CD14-positive monocyte (primary cell): ENCODE data around the gene RNF212B. TPM values are rescaled to one million over a fixed set of nuclear protein-coding genes. Genes with fewer than 3 reads are reported as not detected.

Experiments used
- DNase-seq, 3 donors: peaks; one replicate each; pipeline ENCODE4 v3.0.0-alpha.2; 2011 to 2022
- H2AFZ ChIP-seq: 2 replicates; pipeline ENCODE4 v1.6.0; 2012; ENCODE audit warnings: mild to moderate bottlenecking, low read depth, low read length, inconsistent platforms; ENCODE audit not compliant: insufficient read depth, poor library complexity, severe bottlenecking
- H3K27ac ChIP-seq, 2 donors: 1 replicate in 1 of 2; 2 replicates in 1 of 2; pipeline ENCODE4 v1.5.1; 2012 to 2013; ENCODE audit warnings: low read length in 2 of 2, control low read depth in 1 of 2, inconsistent platforms in 1 of 2, low read depth in 1 of 2, mild to moderate bottlenecking in 1 of 2
- H3K27me3 ChIP-seq, 2 donors: one replicate each; pipeline versions ENCODE4 v1.6.0 to v1.6.1; 2011 to 2013; ENCODE audit warnings: low read length in 2 of 2; ENCODE audit not compliant: control insufficient read depth in 2 of 2, insufficient read depth in 2 of 2
- H3K36me3 ChIP-seq, 2 donors: replicated peaks in 1 of 2; 1 replicate in 1 of 2; 2 replicates in 1 of 2; pipeline versions ENCODE4 v1.5.1 to v1.6.1; 2012 to 2013; ENCODE audit warnings: low read length in 2 of 2, control low read depth in 1 of 2, inconsistent platforms in 1 of 2, mild to moderate bottlenecking in 1 of 2; ENCODE audit not compliant: insufficient read depth in 2 of 2, control insufficient read depth in 1 of 2
- H3K4me1 ChIP-seq, 2 donors: 1 replicate in 1 of 2; 2 replicates in 1 of 2; pipeline versions ENCODE4 v1.5.1 to v1.6.1; 2012 to 2013; ENCODE audit warnings: low read length in 2 of 2, control low read depth in 1 of 2, inconsistent platforms in 1 of 2, mild to moderate bottlenecking in 1 of 2, moderate library complexity in 1 of 2; ENCODE audit not compliant: insufficient read depth in 2 of 2, control insufficient read depth in 1 of 2
- H3K4me2 ChIP-seq: replicated peaks from 2 replicates; pipeline ENCODE3; 2012; ENCODE audit warnings: low read length, moderate library complexity, mild to moderate bottlenecking; ENCODE audit not compliant: poor library complexity, severe bottlenecking; ENCODE audit errors: extremely low read depth
- H3K4me3 ChIP-seq, 3 experiments: fragments of 200-600 bp in 1 of 3; sonication (generic) in 1 of 3; replicated peaks in 1 of 3; 1 replicate in 2 of 3; 2 replicates in 1 of 3; pipeline ENCODE4 v1.5.1; 2011 to 2013; ENCODE audit warnings: low read length in 3 of 3, mild to moderate bottlenecking in 3 of 3, control low read depth in 2 of 3, low read depth in 2 of 3, inconsistent platforms in 1 of 3, moderate library complexity in 1 of 3
- H3K79me2 ChIP-seq: 2 replicates; pipeline ENCODE4 v1.6.0; 2012; ENCODE audit warnings: mild to moderate bottlenecking, control low read depth, inconsistent platforms, low read length, moderate library complexity; ENCODE audit not compliant: insufficient read depth
- H3K9ac ChIP-seq: 2 replicates; pipeline ENCODE4 v1.6.0; 2017; ENCODE audit warnings: low read length, mild to moderate bottlenecking; ENCODE audit not compliant: insufficient read depth, poor library complexity, severe bottlenecking
- H3K9me3 ChIP-seq, 2 donors: replicated peaks in 1 of 2; 1 replicate in 1 of 2; 2 replicates in 1 of 2; pipeline versions ENCODE4 v1.5.1 to v1.6.1; 2012 to 2013; ENCODE audit warnings: low read length in 2 of 2, control low read depth in 1 of 2; ENCODE audit not compliant: control insufficient read depth in 1 of 2, insufficient read depth in 1 of 2
- H4K20me1 ChIP-seq: 2 replicates; pipeline ENCODE4 v1.6.0; 2012; ENCODE audit warnings: mild to moderate bottlenecking, low read length, control low read depth, moderate library complexity; ENCODE audit not compliant: insufficient read depth
- H3K27ac Mint-ChIP-seq, 7 donors: one replicate each; pipeline ENCODE4 v1.8.0; 2020; ENCODE audit warnings: mild to moderate bottlenecking in 7 of 7, mixed read lengths in 7 of 7, moderate library complexity in 6 of 7, inconsistent platforms in 2 of 7
- H3K27me3 Mint-ChIP-seq, 3 donors: one replicate each; pipeline ENCODE4 v1.8.0; 2021 to 2022; ENCODE audit warnings: low read depth in 3 of 3, mild to moderate bottlenecking in 3 of 3, mixed read lengths in 3 of 3, moderate library complexity in 3 of 3, inconsistent platforms in 1 of 3
- H3K36me3 Mint-ChIP-seq, 2 donors: one replicate each; pipeline ENCODE4 v1.8.0; 2020; ENCODE audit warnings: mixed read lengths in 2 of 2, inconsistent platforms in 1 of 2, mild to moderate bottlenecking in 1 of 2
- H3K4me1 Mint-ChIP-seq: one replicate; pipeline ENCODE4 v1.8.0; 2020; ENCODE audit warnings: mild to moderate bottlenecking, mixed read lengths
- H3K4me3 Mint-ChIP-seq, 2 donors: one replicate each; pipeline ENCODE4 v1.8.0; 2020; ENCODE audit warnings: mild to moderate bottlenecking in 2 of 2, mixed read lengths in 2 of 2, moderate library complexity in 1 of 2
- H3K9me3 Mint-ChIP-seq, 7 donors: one replicate each; pipeline ENCODE4 v1.8.0; 2020 to 2022; ENCODE audit warnings: mixed read lengths in 7 of 7, mild to moderate bottlenecking in 6 of 7, moderate library complexity in 6 of 7, inconsistent platforms in 2 of 7
- CTCF ChIP-seq: fragments of 200-600 bp; IDR thresholded peaks from one replicate; pipeline ENCODE4 v1.8.0; 2022; ENCODE audit warnings: antibody characterized with exemption, mild to moderate bottlenecking
- WGBS: methylation state at CpG from one replicate; pipeline ENCODE4 v1.1.5; 2013; ENCODE audit warnings: missing lambda C conversion rate; ENCODE audit not compliant: insufficient coverage; 5-methylcytosine and 5-hydroxymethylcytosine counted together
- intact Hi-C, 2 donors: fragments of 100-400 bp; cut with micrococcal nuclease; formaldehyde crosslinking; loops; one replicate each; pipeline versions ENCODE4 v1.15.0 to v1.15.1; 2023
- polyA plus RNA-seq, 3 donors: library from polyadenylated mRNA; depleted of rRNA in 1 of 3; unstranded in 2 of 3; stranded (reverse) in 1 of 3; fragments of 300-500 nt in 2 of 3; fragments of >200 nt in 1 of 3; fragmentation: Illumina TruSeq in 2 of 3; gene quantifications; 1 replicate in 2 of 3; 2 replicates in 1 of 3; pipeline ENCODE4 v1.2.3, GENCODE V29; 2012 to 2021

The RNF212B gene
- polyA plus RNA-seq, 3 donors = not detected

GRCh38 chr14:23252420-23253333, 14.9 kb downstream of the RNF212B start:
- intact Hi-C loops = no loop called here

GRCh38 chr14:23258256-23258655, 20.5 kb downstream of the RNF212B start:
- no peak overlapping the region for H3K4me3 ChIP-seq
- H3K4me1 ChIP-seq = peaks cover 0 to 1% of the 10 kb centered on the region in 2 donors
- H4K20me1 ChIP-seq = no peaks in the 10 kb centered on the region
- no peak overlapping the region for H2AFZ ChIP-seq
- DNase-seq = no peak
- no peak overlapping the region for H3K27ac ChIP-seq
- H3K9ac ChIP-seq = no peak overlapping the region
- H3K36me3 ChIP-seq = no peaks in the 10 kb centered on the region
- peaks cover 3 to 10% (median 8%) of the 10 kb centered on the region in 3 donors for H3K27me3 Mint-ChIP-seq
- peaks cover 0 to 2% (median 0%) of the 10 kb centered on the region in 7 donors for H3K9me3 Mint-ChIP-seq
- H3K4me2 ChIP-seq = no peak overlapping the region
- TF ChIP-seq CTCF = no peak
- intact Hi-C loops = no loop called here
- 97% methylated on average over 4 of the region's 5 CpGs for WGBS
- H3K4me1 Mint-ChIP-seq = peaks cover 5% of the 10 kb centered on the region
- H3K4me3 Mint-ChIP-seq = no peak overlapping the region
- no peak overlapping the region for H3K27ac Mint-ChIP-seq
- no peaks in the 10 kb centered on the region for H3K9me3 ChIP-seq
- no peaks in the 10 kb centered on the region for H3K36me3 Mint-ChIP-seq
- no peaks in the 10 kb centered on the region for H3K79me2 ChIP-seq
- peaks cover 0 to 7% of the 10 kb centered on the region in 2 donors for H3K27me3 ChIP-seq

More at GRCh38 chr14:23252420-23253333, 14.9 kb downstream of the RNF212B start:
- H3K4me3 Mint-ChIP-seq = no peak overlapping the region
- no peaks in the 10 kb centered on the region for H3K9me3 Mint-ChIP-seq
- H3K27ac ChIP-seq = no peak overlapping the region
- TF ChIP-seq CTCF = no peak
- H3K79me2 ChIP-seq = no peaks in the 10 kb centered on the region
- no peak overlapping the region for H3K27ac Mint-ChIP-seq
- H3K4me3 ChIP-seq = no peak overlapping the region
- no peaks in the 10 kb centered on the region for H3K9me3 ChIP-seq
- peaks cover 7 to 9% of the 10 kb centered on the region in 2 donors for H3K4me1 ChIP-seq
- H2AFZ ChIP-seq = no peak overlapping the region
- DNase-seq = no peak
- 20% methylated on average over 2 of the region's 4 CpGs for WGBS
- H4K20me1 ChIP-seq = no peaks in the 10 kb centered on the region
- H3K36me3 Mint-ChIP-seq = no peaks in the 10 kb centered on the region
- H3K9ac ChIP-seq = no peak overlapping the region
- no peaks in the 10 kb centered on the region for H3K27me3 ChIP-seq
- no peak overlapping the region for H3K4me2 ChIP-seq
- peaks cover 13% of the 10 kb centered on the region for H3K4me1 Mint-ChIP-seq
- H3K27me3 Mint-ChIP-seq = no peaks in the 10 kb centered on the region
- no peaks in the 10 kb centered on the region for H3K36me3 ChIP-seq
